ENCODE data around the gene COX17.

GRCh38 chr3:119695480-119695879 lies 18.3 kb upstream of the COX17 start:
- no peak for TF ChIP-seq CTCF (IDR thresholded peaks at IDR 0.05)
- TF ChIP-seq POLR2A (IDR thresholded peaks at IDR 0.05) = no peak

Data from uterus (tissue), 2 donors.